GM12878 (cell line): Measurements from ENCODE around the gene OR4F15. TPM values are rescaled to one million over a fixed set of nuclear protein-coding genes. Genes with fewer than 3 reads are reported as not detected.

Experiments
- ATAC-seq: fragments of 200-7000 bp; cut with Tn5 transposase; 3 replicates; pipeline ENCODE4 v1.9.1; 2020; ENCODE audit warnings: mild to moderate bottlenecking, moderate library complexity
- BruUV-seq: library from RNA; stranded (reverse); fragments of 400-500 nt; replicated peaks from 2 replicates; lab custom pipeline; 2021; lab: Mats Ljungman, UMichigan
- CTCF ChIA-PET: fragments of 300-600 bp; sonication (Branson Sonifier 250); formaldehyde crosslinking; extraction: SDS; loops from one replicate; lab custom pipeline; 2021; ENCODE audit warnings: inconsistent platforms; lab: Yijun Ruan, JAX
- POLR2A ChIA-PET: fragments of 350-600 bp; formaldehyde crosslinking; extraction: SDS; loops from one replicate; lab custom pipeline; 2021; ENCODE audit warnings: inconsistent platforms; lab: Charles Lee
- RAD21 ChIA-PET: fragments of 300-600 bp; sonication (Branson Sonifier 250); formaldehyde crosslinking; loops from one replicate; lab custom pipeline; 2023; ENCODE audit warnings: antibody characterized with exemption; ENCODE audit not compliant: unreplicated experiment; lab: Charles Lee
- SMC1A ChIA-PET: fragments of 300-600 bp; sonication (Branson Sonifier 250); formaldehyde crosslinking; loops from one replicate; lab custom pipeline; 2023; ENCODE audit not compliant: unreplicated experiment, uncharacterized antibody; lab: Charles Lee
- DNase-seq: peaks from one replicate; pipeline ENCODE4 v3.0.0-alpha.2; 2011; ENCODE audit warnings: low read depth, low spot score
- FAIRE-seq: peaks from 3 replicates; lab custom pipeline; 2011; peaks lifted over from hg19 to GRCh38; lab: Jason Lieb, UNC
- H2AFZ ChIP-seq: 2 replicates; pipeline ENCODE4 v1.6.0; 2011; ENCODE audit warnings: low read depth, low read length, control low read depth; ENCODE audit not compliant: control insufficient read depth
- H3K27ac ChIP-seq: 2 replicates; pipeline ENCODE4 v1.5.1; 2011; ENCODE audit warnings: control low read depth; ENCODE audit not compliant: control insufficient read depth, insufficient read depth
- H3K27me3 ChIP-seq, 2 experiments: replicated peaks in 1 of 2; 2 replicates each; pipeline versions ENCODE4 v1.6.0 to v1.6.1; 2011; ENCODE audit warnings: low read length in 1 of 2; ENCODE audit not compliant: control insufficient read depth in 2 of 2, insufficient read depth in 2 of 2
- H3K36me3 ChIP-seq, 2 experiments: 2 replicates each; pipeline ENCODE4 v1.5.1; 2011; ENCODE audit warnings: low read length in 1 of 2; ENCODE audit not compliant: control insufficient read depth in 2 of 2, insufficient read depth in 2 of 2
- H3K4me1 ChIP-seq: 2 replicates; pipeline ENCODE4 v1.6.1; 2011; ENCODE audit warnings: mild to moderate bottlenecking, low read length, moderate library complexity, mixed read lengths; ENCODE audit not compliant: control insufficient read depth, insufficient read depth
- H3K4me2 ChIP-seq: 2 replicates; pipeline ENCODE4 v1.6.0; 2011; ENCODE audit warnings: control low read depth; ENCODE audit not compliant: control insufficient read depth, insufficient read depth
- H3K4me3 ChIP-seq: fragments of 200-600 bp; sonication (generic); 2 replicates; pipeline ENCODE4 v1.5.1; 2016
- H3K79me2 ChIP-seq: 2 replicates; pipeline ENCODE4 v1.6.0; 2011; ENCODE audit warnings: low read length; ENCODE audit not compliant: control insufficient read depth, insufficient read depth
- H3K9ac ChIP-seq: 2 replicates; pipeline ENCODE4 v1.8.0; 2011; ENCODE audit warnings: low read length, control low read depth, mixed read lengths; ENCODE audit not compliant: control insufficient read depth, insufficient read depth
- H3K9me3 ChIP-seq: replicated peaks from 3 replicates; pipeline ENCODE4 v1.5.1; 2011; ENCODE audit warnings: mild to moderate bottlenecking, low read length; ENCODE audit not compliant: control insufficient read depth, insufficient read depth
- H4K20me1 ChIP-seq: 2 replicates; pipeline ENCODE4 v1.6.0; 2011; ENCODE audit not compliant: control insufficient read depth, insufficient read depth
- BCL11A ChIP-seq: IDR thresholded peaks from 2 replicates; pipeline ENCODE4 v1.6.1; 2011; ENCODE audit warnings: low read depth, low read length
- BHLHE40 ChIP-seq, 2 experiments: fragments of 450-650 bp in 1 of 2; IDR thresholded peaks; 2 replicates each; pipeline ENCODE4 v1.6.1; 2011 to 2017; ENCODE audit warnings: low read depth in 2 of 2, borderline replicate concordance in 1 of 2, improper control_type of control experiment in 1 of 2, low read length in 1 of 2, mild to moderate bottlenecking in 1 of 2
- HDAC6 ChIP-seq: fragments of 200-600 bp; sonication (generic); IDR thresholded peaks from one replicate; pipeline ENCODE4 v1.8.0; 2017; ENCODE audit warnings: antibody characterized with exemption; ENCODE audit not compliant: unreplicated experiment
- KLF5 ChIP-seq: fragments of 450-650 bp; IDR thresholded peaks from 2 replicates; pipeline ENCODE4 v1.6.1; 2014; ENCODE audit warnings: mild to moderate bottlenecking; ENCODE audit not compliant: partially characterized antibody
- MYB ChIP-seq: fragments of 150-350 bp; IDR thresholded peaks from 2 replicates; pipeline ENCODE4 v1.6.1; 2014; ENCODE audit warnings: mild to moderate bottlenecking, low read depth, low read length, borderline replicate concordance
- MYC ChIP-seq: IDR thresholded peaks from 2 replicates; pipeline ENCODE4 v1.6.1; 2011; ENCODE audit warnings: mild to moderate bottlenecking, low read length, moderate library complexity, inconsistent platforms; ENCODE audit not compliant: insufficient read depth, insufficient replicate concordance, insufficient read length, severe bottlenecking
- NFIC ChIP-seq: IDR thresholded peaks from 2 replicates; pipeline ENCODE4 v1.6.1; 2012; ENCODE audit warnings: low read depth, mild to moderate bottlenecking, inconsistent platforms, low read length, moderate library complexity
- NR2C2 ChIP-seq: IDR thresholded peaks from 2 replicates; pipeline ENCODE4 v1.6.1; 2011; ENCODE audit warnings: borderline replicate concordance, low read depth; ENCODE audit not compliant: control insufficient read depth, insufficient read length
- NR2F1 ChIP-seq: fragments of 450-650 bp; conservative IDR thresholded peaks from 2 replicates; pipeline ENCODE4 v1.6.1; 2017; ENCODE audit warnings: mild to moderate bottlenecking
- POLR2AphosphoS5 ChIP-seq: IDR thresholded peaks from 2 replicates; pipeline ENCODE4 v1.6.1; 2011; ENCODE audit warnings: mild to moderate bottlenecking, low read length, inconsistent platforms
- SIX5 ChIP-seq: IDR thresholded peaks from 2 replicates; pipeline ENCODE4 v1.6.1; 2011; ENCODE audit warnings: mild to moderate bottlenecking, low read depth, low read length, moderate library complexity; ENCODE audit not compliant: severe bottlenecking
- ZBED1 ChIP-seq: IDR thresholded peaks from 2 replicates; pipeline ENCODE4 v1.6.1; 2016; ENCODE audit warnings: borderline replicate concordance
- WGBS: methylation state at CpG from one replicate; pipeline ENCODE4 v1.1.6; 2016; ENCODE audit warnings: low lambda C conversion rate; ENCODE audit not compliant: insufficient replicate concordance, insufficient coverage; ENCODE audit errors: missing lambda C conversion rate; 5-methylcytosine and 5-hydroxymethylcytosine counted together
- in situ Hi-C: fragments of 300-500 bp; cut with MboI; formaldehyde crosslinking; loops from 9 replicates; pipeline ENCODE4 v1.14.3; 2018; ENCODE audit warnings: mixed read lengths
- intact Hi-C: fragments of 100-400 bp; cut with micrococcal nuclease; formaldehyde crosslinking; loops from one replicate; pipeline ENCODE4 v1.14.2; 2022; ENCODE audit not compliant: unreplicated experiment
- polyA plus RNA-seq, 11 experiments: library from polyadenylated mRNA; depleted of rRNA in 4 of 11; unstranded in 6 of 11; stranded (reverse) in 5 of 11; fragments of >200 nt; fragmentation: Nextera tagmentation in 4 of 11; fragmentation: Illumina TruSeq in 1 of 11; extraction: Ambion mirVana in 4 of 11; extraction: Trizol in 1 of 11; gene quantifications; 1 replicate in 1 of 11; 2 replicates in 10 of 11; pipeline versions ENCODE4 v1.2.1 to v1.2.3, GENCODE V29; 2011 to 2016; ENCODE audit warnings: inconsistent platforms in 2 of 11, missing spikeins in 2 of 11, low read depth in 1 of 11
- total RNA-seq, 4 experiments: library from RNA; depleted of rRNA in 3 of 4; stranded (reverse); fragments of >200 nt in 3 of 4; fragmentation: Illumina TruSeq in 1 of 4; extraction: Trizol in 1 of 4; gene quantifications; 2 replicates each; pipeline versions ENCODE4 v1.2.1 to v1.2.3, GENCODE V29; 2013 to 2021
- TF ChIP-seq, protein P1 (sequence below): fragments of 450-650 bp; IDR thresholded peaks from 2 replicates; pipeline ENCODE4 v1.6.1; 2017; ENCODE audit warnings: antibody characterized with exemption, mild to moderate bottlenecking, moderate library complexity
- TF ChIP-seq, protein P2 (sequence below): fragments of 450-650 bp; IDR thresholded peaks from 2 replicates; pipeline ENCODE4 v1.6.1; 2017; ENCODE audit warnings: low read depth, mild to moderate bottlenecking, moderate library complexity
- TF ChIP-seq, protein P3 (sequence below): fragments of 450-650 bp; IDR thresholded peaks from 2 replicates; pipeline ENCODE4 v1.6.1; 2018; ENCODE audit warnings: borderline replicate concordance, mild to moderate bottlenecking; ENCODE audit not compliant: partially characterized antibody

The OR4F15 gene
- total and polyA plus RNA-seq, 10 of the 15 experiments (the other 5 are each of a cell fraction or from before 2014, with no cell fraction given) = not detected

DNA sequence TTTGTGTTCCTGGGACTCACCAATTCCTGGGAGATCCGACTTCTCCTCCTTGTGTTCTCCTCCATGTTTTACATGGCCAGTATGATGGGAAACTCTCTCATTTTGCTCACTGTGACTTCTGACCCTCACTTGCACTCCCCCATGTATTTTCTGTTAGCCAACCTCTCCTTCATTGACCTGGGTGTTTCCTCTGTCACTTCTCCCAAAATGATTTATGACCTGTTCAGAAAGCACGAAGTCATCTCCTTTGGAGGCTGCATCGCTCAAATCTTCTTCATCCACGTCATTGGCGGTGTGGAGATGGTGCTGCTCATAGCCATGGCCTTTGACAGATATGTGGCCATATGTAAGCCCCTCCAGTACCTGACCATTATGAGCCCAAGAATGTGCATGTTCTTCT is 16.8 kb downstream of the OR4F15 start:
- Histone ChIP-seq H3K36me3 (no peaks in the 10 kb centered on the region), H3K9ac (no peak overlapping the region), H3K27me3 (peaks cover 0 to 3% of the 10 kb centered on the region in 2 experiments; a peak in 3 of 4 replicates), H3K79me2 (no peaks in the 10 kb centered on the region), H3K27ac (no peak overlapping the region), H4K20me1 (no peaks in the 10 kb centered on the region), H3K9me3 (no peaks in the 10 kb centered on the region), H3K4me3 (no peak overlapping the region), H3K4me2 (no peak overlapping the region), H3K4me1 (no peaks in the 10 kb centered on the region), H2AFZ (no peak overlapping the region)
- FAIRE-seq (no peak), ATAC-seq (no peak), DNase-seq (no peak)
- SMC1A ChIA-PET = interaction anchor here (1.1 kb wide), 1 partner anchor 15 kb away, joined by 3 read pairs; no protein-coding TSS in a partner anchor
- WGBS = 15% methylated on average over 5 of the region's 5 CpGs
- no TSS peak for BruUV-seq
- POLR2A ChIA-PET = no interaction called here
- RAD21 ChIA-PET = no interaction called here
- in situ Hi-C loops = no loop called here
- CTCF ChIA-PET = no interaction called here
- intact Hi-C loops = no loop called here
- TF ChIP-seq POLR2AphosphoS5 (no peak), NR2F1 (no peak), BCL11A (no peak), NFIC (no peak), MYB (no peak), SIX5 (no peak), NR2C2 (no peak), ZBED1 (no peak), HDAC6 (no peak), KLF5 (no peak), MYC (no peak), BHLHE40 (IDR thresholded peaks at IDR 0.05; ENCODE audit: borderline replicate concordance in 1 of 2, low read depth in 2 of 2, low read length in 1 of 2) (no peak)
- TF ChIP-seq, protein P1, sequence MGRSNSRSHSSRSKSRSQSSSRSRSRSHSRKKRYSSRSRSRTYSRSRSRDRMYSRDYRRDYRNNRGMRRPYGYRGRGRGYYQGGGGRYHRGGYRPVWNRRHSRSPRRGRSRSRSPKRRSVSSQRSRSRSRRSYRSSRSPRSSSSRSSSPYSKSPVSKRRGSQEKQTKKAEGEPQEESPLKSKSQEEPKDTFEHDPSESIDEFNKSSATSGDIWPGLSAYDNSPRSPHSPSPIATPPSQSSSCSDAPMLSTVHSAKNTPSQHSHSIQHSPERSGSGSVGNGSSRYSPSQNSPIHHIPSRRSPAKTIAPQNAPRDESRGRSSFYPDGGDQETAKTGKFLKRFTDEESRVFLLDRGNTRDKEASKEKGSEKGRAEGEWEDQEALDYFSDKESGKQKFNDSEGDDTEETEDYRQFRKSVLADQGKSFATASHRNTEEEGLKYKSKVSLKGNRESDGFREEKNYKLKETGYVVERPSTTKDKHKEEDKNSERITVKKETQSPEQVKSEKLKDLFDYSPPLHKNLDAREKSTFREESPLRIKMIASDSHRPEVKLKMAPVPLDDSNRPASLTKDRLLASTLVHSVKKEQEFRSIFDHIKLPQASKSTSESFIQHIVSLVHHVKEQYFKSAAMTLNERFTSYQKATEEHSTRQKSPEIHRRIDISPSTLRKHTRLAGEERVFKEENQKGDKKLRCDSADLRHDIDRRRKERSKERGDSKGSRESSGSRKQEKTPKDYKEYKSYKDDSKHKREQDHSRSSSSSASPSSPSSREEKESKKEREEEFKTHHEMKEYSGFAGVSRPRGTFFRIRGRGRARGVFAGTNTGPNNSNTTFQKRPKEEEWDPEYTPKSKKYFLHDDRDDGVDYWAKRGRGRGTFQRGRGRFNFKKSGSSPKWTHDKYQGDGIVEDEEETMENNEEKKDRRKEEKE = no peak
- TF ChIP-seq, protein P2, sequence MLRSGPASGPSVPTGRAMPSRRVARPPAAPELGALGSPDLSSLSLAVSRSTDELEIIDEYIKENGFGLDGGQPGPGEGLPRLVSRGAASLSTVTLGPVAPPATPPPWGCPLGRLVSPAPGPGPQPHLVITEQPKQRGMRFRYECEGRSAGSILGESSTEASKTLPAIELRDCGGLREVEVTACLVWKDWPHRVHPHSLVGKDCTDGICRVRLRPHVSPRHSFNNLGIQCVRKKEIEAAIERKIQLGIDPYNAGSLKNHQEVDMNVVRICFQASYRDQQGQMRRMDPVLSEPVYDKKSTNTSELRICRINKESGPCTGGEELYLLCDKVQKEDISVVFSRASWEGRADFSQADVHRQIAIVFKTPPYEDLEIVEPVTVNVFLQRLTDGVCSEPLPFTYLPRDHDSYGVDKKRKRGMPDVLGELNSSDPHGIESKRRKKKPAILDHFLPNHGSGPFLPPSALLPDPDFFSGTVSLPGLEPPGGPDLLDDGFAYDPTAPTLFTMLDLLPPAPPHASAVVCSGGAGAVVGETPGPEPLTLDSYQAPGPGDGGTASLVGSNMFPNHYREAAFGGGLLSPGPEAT = no peak
- TF ChIP-seq, protein P3, sequence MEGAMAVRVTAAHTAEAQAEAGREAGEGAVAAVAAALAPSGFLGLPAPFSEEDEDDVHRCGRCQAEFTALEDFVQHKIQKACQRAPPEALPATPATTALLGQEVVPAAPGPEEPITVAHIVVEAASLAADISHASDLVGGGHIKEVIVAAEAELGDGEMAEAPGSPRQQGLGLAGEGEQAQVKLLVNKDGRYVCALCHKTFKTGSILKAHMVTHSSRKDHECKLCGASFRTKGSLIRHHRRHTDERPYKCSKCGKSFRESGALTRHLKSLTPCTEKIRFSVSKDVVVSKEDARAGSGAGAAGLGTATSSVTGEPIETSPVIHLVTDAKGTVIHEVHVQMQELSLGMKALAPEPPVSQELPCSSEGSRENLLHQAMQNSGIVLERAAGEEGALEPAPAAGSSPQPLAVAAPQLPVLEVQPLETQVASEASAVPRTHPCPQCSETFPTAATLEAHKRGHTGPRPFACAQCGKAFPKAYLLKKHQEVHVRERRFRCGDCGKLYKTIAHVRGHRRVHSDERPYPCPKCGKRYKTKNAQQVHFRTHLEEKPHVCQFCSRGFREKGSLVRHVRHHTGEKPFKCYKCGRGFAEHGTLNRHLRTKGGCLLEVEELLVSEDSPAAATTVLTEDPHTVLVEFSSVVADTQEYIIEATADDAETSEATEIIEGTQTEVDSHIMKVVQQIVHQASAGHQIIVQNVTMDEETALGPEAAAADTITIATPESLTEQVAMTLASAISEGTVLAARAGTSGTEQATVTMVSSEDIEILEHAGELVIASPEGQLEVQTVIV = no peak
